ENCODE results near the gene NADK2.

Gene NADK2

GRCh38 chr5:36269478-36269877 lies 27.8 kb upstream of the NADK2 start:
- no peak for TF ChIP-seq TEAD4 (IDR thresholded peaks at IDR 0.05)
- TF ChIP-seq EP300 (IDR thresholded peaks at IDR 0.05; ENCODE audit: borderline replicate concordance), result no peak
- TF ChIP-seq RAD21 (IDR thresholded peaks at IDR 0.05; ENCODE audit: low read depth), result no peak

- TF ChIP-seq, protein P1, sequence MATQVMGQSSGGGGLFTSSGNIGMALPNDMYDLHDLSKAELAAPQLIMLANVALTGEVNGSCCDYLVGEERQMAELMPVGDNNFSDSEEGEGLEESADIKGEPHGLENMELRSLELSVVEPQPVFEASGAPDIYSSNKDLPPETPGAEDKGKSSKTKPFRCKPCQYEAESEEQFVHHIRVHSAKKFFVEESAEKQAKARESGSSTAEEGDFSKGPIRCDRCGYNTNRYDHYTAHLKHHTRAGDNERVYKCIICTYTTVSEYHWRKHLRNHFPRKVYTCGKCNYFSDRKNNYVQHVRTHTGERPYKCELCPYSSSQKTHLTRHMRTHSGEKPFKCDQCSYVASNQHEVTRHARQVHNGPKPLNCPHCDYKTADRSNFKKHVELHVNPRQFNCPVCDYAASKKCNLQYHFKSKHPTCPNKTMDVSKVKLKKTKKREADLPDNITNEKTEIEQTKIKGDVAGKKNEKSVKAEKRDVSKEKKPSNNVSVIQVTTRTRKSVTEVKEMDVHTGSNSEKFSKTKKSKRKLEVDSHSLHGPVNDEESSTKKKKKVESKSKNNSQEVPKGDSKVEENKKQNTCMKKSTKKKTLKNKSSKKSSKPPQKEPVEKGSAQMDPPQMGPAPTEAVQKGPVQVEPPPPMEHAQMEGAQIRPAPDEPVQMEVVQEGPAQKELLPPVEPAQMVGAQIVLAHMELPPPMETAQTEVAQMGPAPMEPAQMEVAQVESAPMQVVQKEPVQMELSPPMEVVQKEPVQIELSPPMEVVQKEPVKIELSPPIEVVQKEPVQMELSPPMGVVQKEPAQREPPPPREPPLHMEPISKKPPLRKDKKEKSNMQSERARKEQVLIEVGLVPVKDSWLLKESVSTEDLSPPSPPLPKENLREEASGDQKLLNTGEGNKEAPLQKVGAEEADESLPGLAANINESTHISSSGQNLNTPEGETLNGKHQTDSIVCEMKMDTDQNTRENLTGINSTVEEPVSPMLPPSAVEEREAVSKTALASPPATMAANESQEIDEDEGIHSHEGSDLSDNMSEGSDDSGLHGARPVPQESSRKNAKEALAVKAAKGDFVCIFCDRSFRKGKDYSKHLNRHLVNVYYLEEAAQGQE (IDR thresholded peaks at IDR 0.05; ENCODE audit: low read depth), result no peak
Measured at GRCh38 chr5:36267905-36268304, 26.2 kb upstream of the NADK2 start.

GRCh38 chr5:36264202-36264760 lies 22.6 kb upstream of the NADK2 start:
- TF ChIP-seq NFIC (IDR thresholded peaks at IDR 0.05), result no peak

DNA sequence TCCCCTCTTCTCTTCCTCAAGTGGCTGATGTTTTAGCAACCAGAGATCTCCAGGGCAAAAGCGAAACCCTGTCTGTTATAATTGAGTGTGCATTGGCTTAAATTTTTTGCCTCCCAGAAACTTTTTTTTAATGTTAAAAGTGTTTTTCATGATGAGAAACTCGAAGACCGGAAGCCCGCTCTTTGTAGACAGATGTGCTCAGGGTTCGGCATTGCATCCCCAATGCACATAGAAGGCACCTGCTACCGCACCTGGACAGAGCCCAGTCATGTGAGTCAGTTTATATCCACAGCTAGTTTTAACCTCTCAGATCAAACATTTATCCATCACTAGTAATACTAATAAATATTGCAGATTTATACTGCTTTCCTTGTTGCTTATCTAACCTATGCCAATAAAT lies 19.5 kb upstream of the NADK2 start:
- TF ChIP-seq FOXM1 (IDR thresholded peaks at IDR 0.05; ENCODE audit: borderline replicate concordance, low read depth), result no peak
- no peak for TF ChIP-seq TAF1 (IDR thresholded peaks at IDR 0.05; ENCODE audit: low read depth)
- TF ChIP-seq, protein P1 (IDR thresholded peaks at IDR 0.05; ENCODE audit: low read depth), result no peak
- TF ChIP-seq YY1 (IDR thresholded peaks at IDR 0.05; ENCODE audit: low read depth), result no peak
- no peak for TF ChIP-seq EP300 (IDR thresholded peaks at IDR 0.05; ENCODE audit: borderline replicate concordance)
- no peak for TF ChIP-seq CEBPB (IDR thresholded peaks at IDR 0.05)
- TF ChIP-seq ZBTB7A (IDR thresholded peaks at IDR 0.05; ENCODE audit: low read depth), result no peak
- no peak for TF ChIP-seq USF1 (IDR thresholded peaks at IDR 0.05)
- no peak for TF ChIP-seq CREB1 (IDR thresholded peaks at IDR 0.05; ENCODE audit: low read depth)
- TF ChIP-seq TEAD4 (IDR thresholded peaks at IDR 0.05), result no peak
- no peak for TF ChIP-seq EGR1 (IDR thresholded peaks at IDR 0.05)
- TF ChIP-seq NFIC (IDR thresholded peaks at IDR 0.05), result no peak
- no peak for TF ChIP-seq TCF12 (IDR thresholded peaks at IDR 0.05; ENCODE audit: low read depth)
- TF ChIP-seq MAX (IDR thresholded peaks at IDR 0.05), result no peak

DNA sequence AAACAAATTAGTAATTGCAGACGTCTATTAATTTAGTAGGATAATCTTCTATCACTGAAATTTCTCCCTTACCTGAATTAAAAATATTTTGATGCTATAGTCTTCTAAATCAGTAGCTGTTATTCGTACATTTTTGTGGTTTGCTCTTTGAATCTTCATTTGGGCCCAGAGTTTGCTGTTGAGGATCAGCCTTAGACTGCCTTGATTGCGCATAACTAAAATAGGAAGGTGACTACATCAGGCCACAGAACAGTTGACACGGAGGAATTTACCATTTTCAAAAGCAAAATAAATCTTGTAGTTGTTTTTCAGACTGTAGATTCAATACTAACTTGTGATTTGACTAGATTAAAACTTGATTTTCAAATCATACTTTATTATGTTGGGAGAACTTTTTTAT lies 11.8 kb upstream of the NADK2 start:
- TF ChIP-seq TAF1 (IDR thresholded peaks at IDR 0.05; ENCODE audit: low read depth), result no peak
- no peak for TF ChIP-seq YY1 (IDR thresholded peaks at IDR 0.05; ENCODE audit: low read depth)
- no peak for TF ChIP-seq EP300 (IDR thresholded peaks at IDR 0.05; ENCODE audit: borderline replicate concordance)
- TF ChIP-seq ZBTB7A (IDR thresholded peaks at IDR 0.05; ENCODE audit: low read depth), result no peak
- TF ChIP-seq MAX (IDR thresholded peaks at IDR 0.05), result no peak

DNA sequence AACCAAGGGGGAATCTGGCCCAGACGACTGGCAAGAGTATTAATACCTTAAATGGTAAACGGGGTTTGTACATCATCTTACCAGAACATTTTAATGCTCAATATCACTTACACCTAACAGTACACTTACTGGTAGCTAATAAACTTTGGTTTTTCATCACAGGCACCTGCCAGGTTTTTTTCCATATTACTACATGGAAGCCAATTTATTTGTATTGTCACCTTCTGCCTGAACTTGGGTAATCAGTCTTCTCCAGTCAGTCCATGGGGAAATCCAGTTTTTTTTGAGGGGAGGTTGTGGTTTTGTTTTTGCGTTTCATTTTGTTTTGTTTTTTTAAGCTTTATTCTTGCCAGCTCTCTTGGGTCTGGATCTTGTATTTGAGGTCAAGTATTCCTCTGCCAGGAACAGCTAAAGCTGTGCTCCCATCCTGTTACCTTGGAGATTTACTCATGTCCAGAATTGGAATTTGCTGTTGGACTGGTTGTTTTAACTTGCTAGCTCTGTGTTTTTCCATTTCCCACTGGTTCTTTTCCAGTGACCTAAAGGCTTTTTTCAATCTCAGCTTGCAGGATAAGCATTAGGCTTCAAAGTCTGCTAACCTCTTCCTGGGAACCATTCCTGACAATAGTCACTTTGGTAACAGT lies 11.1 kb upstream of the NADK2 start:
- TF ChIP-seq EP300 (IDR thresholded peaks at IDR 0.05; ENCODE audit: borderline replicate concordance) (no peak), ZBTB7A (IDR thresholded peaks at IDR 0.05; ENCODE audit: low read depth) (no peak), USF1 (IDR thresholded peaks at IDR 0.05) (no peak), CEBPB (IDR thresholded peaks at IDR 0.05) (no peak), TAF1 (IDR thresholded peaks at IDR 0.05; ENCODE audit: low read depth) (no peak)

- TF ChIP-seq ZBTB7A (IDR thresholded peaks at IDR 0.05; ENCODE audit: low read depth) (no peak), EGR1 (IDR thresholded peaks at IDR 0.05) (no peak)
Measured at GRCh38 chr5:36251218-36251617, 9.5 kb upstream of the NADK2 start.
